Erythroblast (primary cell): Measurements from ENCODE around the gene ITPR2.

ENCODE experiments used
- DNase-seq, 2 experiments: peaks; one replicate each; lab custom pipeline; 2025; lab: John Stamatoyannopoulos, UW
- GATA1 ChIP-seq: IDR thresholded peaks from 2 replicates; pipeline ENCODE4 v1.6.1; 2011; ENCODE audit warnings: low read depth, mild to moderate bottlenecking, control low read depth, low read length, moderate library complexity
- POLR2A ChIP-seq: IDR thresholded peaks from 2 replicates; pipeline ENCODE4 v1.6.1; 2011; ENCODE audit warnings: mild to moderate bottlenecking, low read length

Gene ITPR2

GRCh38 chr12:26358651-26359050, 474.3 kb downstream of the ITPR2 start:
- TF ChIP-seq GATA1 = no peak
- no peak for TF ChIP-seq POLR2A
- DNase-seq = no peak

- TF ChIP-seq POLR2A (no peak), GATA1 (no peak)
- DNase-seq = no peak
These were observed 485.7 kb downstream of the ITPR2 start for GRCh38 chr12:26347300-26347699.

GRCh38 chr12:26346736-26347135, 486.3 kb downstream of the ITPR2 start:
- TF ChIP-seq POLR2A = no peak
- TF ChIP-seq GATA1 = no peak
- DNase-seq = no peak

- TF ChIP-seq GATA1 = no peak
- TF ChIP-seq POLR2A = no peak
- no peak for DNase-seq
These were observed 487.5 kb downstream of the ITPR2 start for GRCh38 chr12:26345471-26346003.

- TF ChIP-seq POLR2A (no peak), GATA1 (no peak)
- no peak for DNase-seq
These were observed 491.5 kb downstream of the ITPR2 start for GRCh38 chr12:26341491-26341890.

- DNase-seq = no peak
- TF ChIP-seq GATA1 = no peak
- TF ChIP-seq POLR2A = no peak
These were observed 492.3 kb downstream of the ITPR2 start for GRCh38 chr12:26340649-26341048.

GRCh38 chr12:26339976-26340375, 493.0 kb downstream of the ITPR2 start:
- DNase-seq = no peak
- no peak for TF ChIP-seq POLR2A
- no peak for TF ChIP-seq GATA1

GRCh38 chr12:26338586-26339572, 494.1 kb downstream of the ITPR2 start:
- TF ChIP-seq POLR2A (no peak), GATA1 (no peak)
- DNase-seq = no peak

- DNase-seq = no peak
- TF ChIP-seq POLR2A (no peak), GATA1 (no peak)
These were observed 497.3 kb downstream of the ITPR2 start for GRCh38 chr12:26335651-26336050.

- no peak for TF ChIP-seq GATA1
- TF ChIP-seq POLR2A = no peak
- no peak for DNase-seq
These were observed 498.3 kb downstream of the ITPR2 start for GRCh38 chr12:26334621-26335124.

GRCh38 chr12:26331960-26332359, 501.0 kb downstream of the ITPR2 start:
- DNase-seq = no peak
- TF ChIP-seq POLR2A = no peak
- TF ChIP-seq GATA1 = no peak

- TF ChIP-seq GATA1 = no peak
- no peak for TF ChIP-seq POLR2A
- no peak for DNase-seq
These were observed 501.9 kb downstream of the ITPR2 start for GRCh38 chr12:26331136-26331535.

- TF ChIP-seq POLR2A (no peak), GATA1 (no peak)
- no peak for DNase-seq
These were observed 504.9 kb downstream of the ITPR2 start for GRCh38 chr12:26327975-26328644.

- no peak for DNase-seq
- TF ChIP-seq GATA1 (no peak), POLR2A (no peak)
These were observed 509.3 kb downstream of the ITPR2 start for GRCh38 chr12:26323673-26324072.
